Kasumi-1 (cell line): ENCODE measurements around the gene PRLR.

Source experiments
- DNase-seq, 2 experiments: peaks; one replicate each; lab custom pipeline; 2025; lab: John Stamatoyannopoulos, UW

PRLR gene

DNA sequence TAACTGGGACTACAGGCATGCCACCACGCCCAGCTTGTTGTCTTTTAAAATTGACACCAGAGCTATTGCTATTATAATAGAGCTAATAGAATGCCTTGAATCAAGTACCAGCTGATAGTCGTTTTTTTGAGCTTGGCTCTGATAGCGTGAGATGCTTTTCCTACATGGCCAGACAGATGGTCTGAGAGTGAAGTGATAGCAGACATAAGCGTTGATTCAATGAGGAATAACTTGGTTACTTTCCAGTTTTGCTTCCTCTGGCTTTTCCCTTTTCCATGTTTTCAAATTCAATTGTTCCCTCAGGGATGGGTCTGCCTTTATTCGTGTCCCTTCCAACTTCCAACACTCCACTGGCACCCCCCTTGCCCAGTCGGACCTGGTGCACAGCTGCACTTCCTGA, 197.9 kb downstream of the PRLR start:
- no peak for DNase-seq

DNA sequence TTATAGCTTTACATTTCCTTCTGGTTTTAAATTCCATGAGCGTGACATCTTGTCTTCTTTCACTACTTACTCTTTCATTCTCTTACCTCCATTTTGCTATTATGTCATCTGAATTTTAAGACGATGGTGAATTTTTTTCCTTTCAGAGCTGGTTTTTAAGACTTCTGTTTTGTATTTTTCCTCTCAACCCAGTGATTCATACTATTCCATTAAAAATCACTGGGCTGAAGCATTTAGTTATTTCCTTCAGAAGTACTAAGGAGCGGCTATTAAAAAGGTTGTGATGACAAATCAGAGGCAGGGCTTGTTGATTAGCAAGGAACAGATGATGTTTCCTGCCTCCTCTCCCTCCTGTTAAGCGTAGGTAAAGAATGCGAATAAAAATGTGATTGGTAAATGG, 199.0 kb downstream of the PRLR start:
- DNase-seq: no peak

DNA sequence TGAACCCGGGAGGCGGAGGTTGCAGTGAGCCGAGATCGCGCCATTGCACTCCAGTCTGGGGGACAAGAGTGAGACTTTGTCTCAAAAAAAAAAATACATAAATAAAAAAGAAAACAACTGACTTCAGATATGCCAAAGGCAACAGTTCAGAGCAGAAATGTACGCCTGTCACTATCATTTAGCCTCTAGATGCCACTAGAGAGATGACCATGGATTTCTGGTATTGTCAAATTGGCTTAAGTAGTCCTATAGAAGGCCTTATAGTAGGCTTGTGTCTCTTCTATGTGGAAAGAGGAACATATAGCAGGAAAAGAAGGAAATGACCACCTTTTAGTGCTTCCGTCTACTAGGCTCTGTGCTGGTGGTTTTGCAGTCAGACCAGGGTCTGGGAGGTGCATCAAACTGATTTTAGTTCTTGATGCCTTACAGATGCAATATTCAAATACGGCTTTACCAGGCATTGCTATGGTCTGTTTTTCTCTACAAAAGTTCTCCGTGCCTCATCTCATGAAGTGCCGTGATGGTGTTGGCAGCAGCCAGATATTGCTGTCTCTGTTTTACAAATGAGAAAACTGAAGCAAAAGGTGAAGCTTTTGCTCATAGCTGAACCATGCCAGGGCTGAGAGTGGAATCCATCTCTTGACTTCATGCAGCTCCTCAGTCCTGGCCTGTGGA, 199.7 kb downstream of the PRLR start:
- DNase-seq: peak; percentile 19 to 23

DNA sequence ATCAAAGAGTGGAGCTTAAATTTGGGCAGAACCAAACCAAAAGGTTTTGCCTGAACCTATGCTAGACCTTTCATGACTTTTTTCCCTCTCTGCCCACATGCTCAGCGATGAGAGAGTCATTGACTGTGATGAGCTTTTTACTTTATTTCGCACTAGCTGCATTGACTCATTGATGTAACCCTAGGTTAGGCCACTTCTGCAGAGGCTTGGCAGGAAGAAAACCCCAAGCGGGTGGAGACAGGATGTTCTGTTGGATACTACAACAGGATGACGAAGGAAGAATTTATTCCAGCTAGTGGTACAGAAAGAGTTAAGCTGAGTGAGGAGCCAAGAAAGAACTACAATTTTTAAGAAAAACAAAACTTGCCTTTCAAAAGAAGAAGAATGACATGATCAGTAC, 201.0 kb downstream of the PRLR start:
- no peak for DNase-seq

DNA sequence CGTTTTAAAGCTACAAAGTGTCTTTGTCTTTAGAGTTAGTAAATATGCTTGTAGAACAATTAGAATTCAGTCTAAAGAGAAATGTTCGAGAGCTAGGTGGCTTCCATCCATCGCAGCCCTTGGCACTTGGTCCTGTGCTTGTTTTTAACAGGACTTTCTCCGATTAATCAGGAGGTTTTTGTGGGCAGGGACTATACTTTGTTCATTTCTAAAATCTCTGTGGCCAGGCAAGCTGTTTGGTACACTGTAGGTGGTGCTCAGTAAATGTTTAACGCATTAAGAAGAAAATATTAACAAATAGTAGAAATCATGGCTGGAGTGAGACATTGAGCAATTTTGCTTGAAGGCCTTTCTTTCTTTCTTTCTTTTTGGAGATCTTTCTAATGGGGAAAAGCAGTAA, 203.3 kb downstream of the PRLR start:
- DNase-seq: no peak

DNA sequence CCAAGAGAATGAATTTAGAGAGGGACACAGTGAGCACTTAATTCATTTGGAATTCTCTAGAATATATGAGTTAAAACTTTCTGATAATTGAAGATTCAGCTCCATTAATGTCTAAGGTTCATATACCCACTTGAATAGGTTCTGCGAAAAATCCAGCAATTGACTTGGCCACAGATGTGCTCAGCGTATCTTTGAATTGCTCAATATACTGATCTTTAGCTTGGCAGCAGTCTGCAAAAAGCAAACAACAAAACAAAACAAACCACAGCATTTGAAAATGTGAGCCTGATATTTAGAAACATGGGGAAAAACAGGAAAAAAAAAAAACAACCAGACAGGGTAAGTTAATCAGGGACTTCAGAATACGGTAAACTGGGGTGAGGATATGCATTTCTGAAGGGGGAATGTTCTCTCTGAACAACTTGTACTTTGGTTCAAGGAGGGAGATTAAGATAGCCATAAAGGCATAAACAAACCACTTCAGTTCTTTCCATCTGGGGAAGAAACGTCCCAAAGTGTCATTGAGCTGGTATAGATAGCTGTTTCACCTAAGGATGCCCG, 203.9 kb downstream of the PRLR start:
- DNase-seq: no peak

DNA sequence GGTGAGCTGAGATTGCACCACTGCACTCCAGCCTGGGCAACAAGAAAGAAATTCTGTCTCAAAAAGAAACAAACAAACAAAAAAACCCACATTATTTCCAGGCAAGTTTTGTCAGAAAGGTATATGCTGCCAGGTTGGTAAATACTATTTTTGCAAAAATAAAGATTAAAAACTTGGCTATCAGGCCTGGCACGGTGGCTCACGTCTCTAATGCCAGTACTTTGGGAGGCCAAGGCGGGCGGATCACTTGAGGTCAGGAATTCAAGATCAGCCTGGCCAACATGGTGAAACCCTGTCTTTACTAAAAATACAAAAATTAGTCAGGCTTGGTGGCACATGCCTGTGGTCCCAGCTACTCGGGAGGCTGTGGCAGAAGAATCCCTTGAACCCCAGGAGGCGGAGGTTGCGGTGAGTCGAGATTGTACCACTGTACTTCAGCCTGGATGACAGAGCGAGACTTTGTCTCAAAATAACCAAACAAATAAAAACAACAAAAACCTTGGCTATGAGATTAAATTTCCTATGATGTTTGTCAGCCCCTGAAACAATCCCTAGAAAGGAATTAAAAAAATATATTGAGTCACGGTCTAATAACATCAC, 205.3 kb downstream of the PRLR start:
- DNase-seq: no peak

DNA sequence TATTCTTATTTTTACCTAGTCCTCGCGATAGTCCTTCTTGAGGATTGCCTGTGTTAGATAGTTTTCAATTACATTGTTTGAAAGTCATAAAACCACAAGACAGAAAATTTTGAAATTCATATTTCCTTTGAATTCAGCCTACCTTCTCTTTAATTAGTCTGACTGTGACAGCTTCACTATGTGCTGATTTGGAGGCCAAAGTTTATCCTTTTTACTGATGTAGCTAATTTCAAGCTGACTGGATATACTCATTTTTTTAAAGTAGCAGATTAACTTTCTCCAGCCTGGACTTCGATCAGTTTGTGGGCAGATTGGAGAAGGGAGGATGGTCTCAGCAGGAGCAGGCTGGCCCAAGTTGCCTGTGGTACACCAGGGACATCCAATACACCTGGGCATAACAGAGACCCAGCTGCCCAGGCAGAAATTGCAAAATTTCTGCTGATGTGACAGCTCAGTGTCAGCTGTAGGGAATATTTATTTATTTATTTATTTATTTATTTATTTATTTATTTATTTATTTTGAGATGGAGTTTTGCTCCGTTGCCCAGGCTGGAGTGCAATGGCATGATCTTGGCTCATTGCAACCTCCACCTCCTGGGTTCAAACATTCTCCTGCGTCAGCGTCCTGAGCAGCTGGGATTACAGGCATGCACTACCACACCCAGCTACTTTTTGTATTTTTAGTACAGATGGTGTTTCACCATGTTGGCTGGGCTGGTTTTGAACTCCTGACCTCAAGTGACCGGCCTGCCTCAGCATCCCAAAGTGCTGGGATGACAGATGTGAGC, 206.7 kb downstream of the PRLR start:
- DNase-seq: no peak

DNA sequence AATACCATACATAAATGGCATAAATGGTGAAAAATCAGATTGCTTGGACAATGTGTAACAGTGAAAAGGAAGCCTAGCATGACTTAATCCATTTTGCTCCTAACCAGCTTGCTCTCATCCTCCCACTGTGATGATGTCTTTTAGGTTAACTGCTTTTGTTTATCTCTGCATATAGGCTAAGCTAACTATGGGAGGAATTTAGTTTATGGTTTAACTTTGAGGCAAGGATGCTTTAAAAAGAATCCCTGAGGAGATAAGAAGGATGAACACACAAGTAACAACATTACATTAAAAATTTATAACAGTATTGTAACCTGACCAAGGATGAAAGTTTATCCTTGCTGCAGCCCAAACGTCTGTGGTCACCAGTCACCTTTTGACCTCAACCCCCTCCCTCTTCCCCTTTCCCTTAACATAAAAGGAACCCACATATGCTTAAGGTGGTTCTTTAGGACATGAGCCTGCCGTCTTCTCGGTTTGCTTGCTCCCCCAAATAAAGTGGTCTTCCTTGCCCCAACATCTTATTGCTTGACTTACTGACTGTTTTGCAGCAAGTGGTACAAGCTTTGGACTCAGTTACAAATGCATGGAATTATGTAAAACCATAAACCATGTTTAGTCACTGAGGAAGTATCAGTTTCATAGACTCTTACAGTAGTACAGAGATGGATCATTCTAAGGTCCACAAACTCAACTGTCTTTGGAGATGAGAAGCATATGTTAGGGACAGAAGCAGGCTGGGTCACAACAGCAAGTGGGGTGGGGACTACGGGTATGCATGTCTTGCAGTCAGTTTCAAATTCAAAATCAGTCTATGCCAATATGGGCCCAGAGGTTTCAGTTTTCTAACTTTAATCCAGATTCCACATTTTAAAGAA, 213.9 kb downstream of the PRLR start:
- no peak for DNase-seq

DNA sequence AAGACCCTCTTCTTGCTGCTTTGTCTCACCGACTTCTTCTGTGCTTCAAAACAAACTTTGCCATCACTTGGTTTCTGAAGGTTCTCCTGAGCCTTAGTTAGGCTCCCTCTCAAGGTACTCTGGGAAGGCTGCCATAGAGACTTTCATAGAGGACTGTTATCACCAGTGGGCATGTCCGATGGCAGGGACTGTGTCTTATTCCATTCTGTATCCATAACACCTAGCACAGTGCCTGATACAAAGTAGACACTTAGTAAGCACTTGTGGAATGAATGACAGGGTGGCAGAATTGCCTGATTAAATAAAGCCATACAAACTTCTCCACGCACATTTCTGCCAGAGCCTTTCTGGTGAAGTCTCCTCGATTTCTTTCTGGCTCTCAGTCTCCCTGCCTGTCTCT, 215.2 kb downstream of the PRLR start:
- DNase-seq: no peak

DNA sequence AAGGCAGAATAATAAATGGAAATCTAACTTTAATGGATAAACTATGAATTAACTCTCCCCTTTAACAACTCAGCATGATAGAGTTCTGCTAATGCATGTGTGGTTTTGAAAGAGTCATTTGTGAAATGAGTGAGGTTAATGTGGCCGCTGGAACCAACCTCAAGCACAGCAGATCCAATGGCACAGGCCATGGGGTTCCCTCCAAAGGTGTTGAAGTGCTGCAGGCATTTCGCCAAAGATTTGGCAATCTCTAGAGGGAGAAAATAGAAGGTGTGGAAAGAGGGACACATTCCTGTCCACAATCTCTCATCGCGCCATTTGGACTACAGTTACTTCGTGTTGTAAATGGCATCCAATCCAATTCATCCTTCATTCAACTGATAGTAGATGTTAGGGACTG, 217.5 kb downstream of the PRLR start:
- no peak for DNase-seq

DNA sequence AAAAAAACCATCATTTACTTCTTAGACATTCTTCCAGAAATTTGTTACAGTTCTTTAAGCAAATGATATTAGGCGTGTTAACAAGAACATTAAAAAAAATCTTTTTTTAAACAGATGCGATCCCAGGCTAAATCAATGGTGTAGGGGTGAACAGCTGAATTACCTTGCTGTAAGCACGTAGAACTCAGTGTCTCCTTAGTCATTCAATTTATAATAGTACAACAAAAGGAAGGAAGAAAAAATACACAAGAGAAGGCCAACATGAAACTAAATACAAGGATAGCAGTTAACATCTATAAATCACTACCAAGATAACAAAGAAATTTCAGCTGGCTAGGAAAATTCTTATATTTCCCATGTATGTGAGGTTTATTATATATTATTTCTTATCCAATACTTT, 217.9 kb downstream of the PRLR start:
- no peak for DNase-seq

DNA sequence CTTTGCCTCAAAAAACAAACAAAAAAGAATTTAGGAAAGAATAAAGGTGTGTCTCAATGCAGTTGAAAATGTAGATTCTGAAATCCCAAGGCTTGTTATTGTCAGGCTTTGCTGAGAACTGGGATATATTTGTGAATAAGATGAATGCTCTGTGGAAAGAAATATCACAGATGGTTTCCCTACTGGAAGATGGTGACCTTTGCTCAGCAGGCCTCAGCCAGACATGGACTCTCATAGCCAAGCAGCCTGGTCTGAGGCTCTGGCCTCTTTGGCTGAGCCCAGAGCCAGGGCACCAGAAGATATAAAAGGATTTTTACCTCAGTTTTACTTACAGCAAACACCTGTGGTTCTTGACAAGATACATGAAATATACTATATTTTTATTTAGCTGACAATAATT, 219.6 kb downstream of the PRLR start:
- no peak for DNase-seq

DNA sequence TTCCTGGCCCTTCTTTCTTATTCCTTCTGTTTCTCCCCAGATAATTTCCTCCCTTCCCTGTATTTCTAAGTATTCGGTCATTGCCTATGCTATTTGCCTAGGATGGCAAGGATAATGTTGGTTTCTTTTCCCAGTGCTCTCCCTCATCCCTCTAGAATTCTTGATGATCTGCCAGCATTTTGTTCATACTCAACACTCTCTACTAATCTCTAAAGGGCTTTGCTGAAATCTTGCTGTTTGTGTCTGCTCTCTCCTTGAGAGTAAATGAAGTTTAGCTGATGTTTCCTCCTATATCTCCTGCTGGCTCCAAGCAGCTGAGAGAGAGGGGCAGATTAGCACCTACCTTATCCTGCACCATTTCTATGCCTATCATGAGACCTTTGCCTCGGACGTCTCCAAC, 220.6 kb downstream of the PRLR start:
- no peak for DNase-seq

DNA sequence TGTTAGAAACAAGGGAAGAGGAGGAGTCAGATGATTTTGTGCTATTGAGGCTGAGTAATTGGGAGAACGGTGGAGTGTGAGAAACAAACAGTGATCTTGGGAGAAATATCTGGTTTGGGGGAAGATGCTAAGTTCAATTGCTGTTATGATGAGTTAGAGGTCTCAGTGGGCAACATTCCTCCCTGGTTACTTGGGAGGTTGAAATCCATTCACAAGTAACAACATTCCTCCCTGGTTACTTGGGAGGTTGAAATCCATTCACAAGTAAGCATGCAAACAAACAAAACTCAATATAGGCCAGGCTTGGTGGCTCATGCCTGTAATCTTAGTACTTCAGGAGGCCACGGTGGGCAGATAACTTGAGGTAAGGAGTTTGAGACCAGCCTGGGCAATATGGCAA, 221.3 kb downstream of the PRLR start:
- no peak for DNase-seq

DNA sequence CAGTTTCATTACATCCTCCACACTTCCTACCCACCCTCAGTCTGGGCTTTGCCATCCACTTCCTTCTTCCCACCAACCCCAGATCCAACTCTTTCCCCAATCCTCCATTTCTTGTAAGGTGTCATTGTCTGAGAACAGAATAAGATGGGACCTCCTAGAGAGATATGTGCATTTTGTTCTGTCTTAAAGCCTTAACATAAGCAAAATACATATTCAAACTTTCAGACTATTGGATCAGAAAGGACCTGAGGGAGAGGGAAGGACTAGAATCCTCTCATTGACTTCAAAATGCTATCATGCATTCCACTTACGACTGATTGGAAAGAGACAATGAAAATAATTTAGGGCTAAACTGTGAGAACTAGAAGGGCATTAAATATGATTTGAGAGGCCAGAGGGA, 225.5 kb downstream of the PRLR start:
- no peak for DNase-seq

DNA sequence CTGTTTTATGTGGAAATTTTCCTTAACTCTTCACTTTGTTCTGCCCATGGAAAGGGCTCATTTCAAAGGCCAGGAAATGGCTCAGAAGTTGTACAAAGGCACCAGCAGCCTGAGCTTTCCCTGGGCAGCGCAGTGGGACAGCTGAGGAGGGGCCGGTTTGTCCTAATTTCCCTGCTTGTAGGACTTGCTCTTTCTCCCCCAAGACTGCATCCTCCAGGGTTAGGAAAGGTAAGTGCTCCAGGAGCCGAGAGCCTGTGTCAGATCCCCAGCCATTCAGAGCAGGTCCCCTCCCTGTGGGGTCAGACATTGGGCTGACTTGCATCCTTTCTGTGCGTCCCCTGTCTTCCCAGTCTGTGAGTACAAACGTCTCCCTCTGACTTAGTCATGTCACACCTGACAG, 226.1 kb downstream of the PRLR start:
- DNase-seq: no peak

DNA sequence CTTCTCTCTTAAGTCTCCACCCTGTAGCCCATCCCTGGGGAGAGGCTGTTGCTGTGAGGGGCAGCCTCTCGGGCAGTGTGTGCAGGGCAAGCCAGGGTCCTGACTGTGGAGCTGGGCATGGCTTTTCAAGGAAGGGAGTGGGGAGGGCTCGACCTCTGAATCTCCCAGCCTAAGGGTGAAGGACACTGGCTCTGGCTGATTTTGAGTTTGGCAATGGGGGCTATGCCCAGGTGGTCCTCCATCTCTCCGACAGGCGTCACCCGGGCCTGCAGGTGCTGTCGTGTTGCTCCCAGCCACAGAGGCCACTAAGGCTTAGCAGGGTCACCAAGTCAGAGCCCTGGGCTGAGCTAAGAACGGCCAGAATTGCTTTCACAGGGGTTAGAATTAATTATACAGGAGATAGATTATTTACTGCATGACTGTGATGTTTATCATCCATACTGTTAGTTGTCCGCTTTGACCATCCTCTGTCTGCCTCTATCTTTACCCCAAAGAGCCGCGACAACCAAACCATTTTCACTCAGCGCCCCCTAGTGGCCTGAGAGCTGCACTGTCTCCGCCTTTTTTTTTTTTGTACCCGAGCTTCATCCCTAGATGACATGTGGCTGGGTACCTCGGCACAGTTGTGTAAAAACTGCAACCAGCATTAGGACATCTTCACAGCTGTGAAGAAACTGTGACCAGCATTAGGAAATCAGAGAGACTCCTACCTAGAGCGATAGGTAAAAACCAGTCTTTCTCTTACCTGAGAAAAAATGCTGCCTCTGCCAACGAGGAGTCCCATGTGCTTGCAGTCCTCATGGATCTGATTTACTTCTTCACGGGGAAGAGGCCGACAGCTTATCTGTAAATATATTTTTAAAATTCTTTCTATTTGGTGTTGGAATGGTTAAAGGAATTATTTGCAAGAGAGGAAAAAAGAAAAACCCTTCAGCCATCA, 227.0 kb downstream of the PRLR start:
- DNase-seq: peak; percentile 52 to 60

DNA sequence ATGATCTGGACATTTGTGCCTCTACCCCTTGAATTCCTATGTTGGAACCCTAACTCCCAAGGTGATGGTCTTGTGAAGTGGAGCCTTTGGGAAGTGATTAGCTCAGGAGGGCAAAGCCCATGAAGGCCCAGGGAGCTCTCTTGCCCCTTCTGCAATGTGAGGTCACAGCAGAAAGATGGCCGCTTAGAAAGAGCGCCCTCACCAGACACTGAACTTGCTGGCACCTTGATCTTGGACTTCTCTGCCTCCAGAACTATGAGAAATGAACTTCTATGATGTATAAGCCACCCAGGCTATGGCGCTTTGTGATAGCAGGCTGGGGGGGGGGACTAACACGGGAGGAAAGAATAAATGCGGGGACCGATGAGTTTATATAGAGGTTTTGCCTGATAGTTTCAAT, 227.8 kb downstream of the PRLR start:
- DNase-seq: no peak

DNA sequence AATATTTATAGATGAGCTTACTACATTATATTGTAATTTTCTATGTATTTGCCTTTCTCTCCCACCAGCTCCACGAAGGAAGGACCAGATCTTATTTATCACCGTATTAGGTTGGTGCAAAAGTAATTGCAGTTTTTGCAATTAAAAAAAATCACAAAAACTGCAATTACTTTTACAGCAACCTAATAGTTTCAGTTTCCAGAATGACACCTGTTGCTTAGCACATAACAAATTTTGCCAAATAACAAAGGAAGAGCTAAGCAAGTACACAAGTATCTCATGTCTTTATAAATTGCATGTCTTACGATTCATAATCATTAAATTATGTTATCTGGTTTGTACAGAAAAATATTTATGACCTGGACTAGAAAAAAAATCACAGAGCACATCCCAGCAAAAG, 228.4 kb downstream of the PRLR start:
- DNase-seq: no peak
